Renal pelvis (tissue), 4 donors: ENCODE data around the gene FAM120AOS. TPM values are rescaled to one million over a fixed set of nuclear protein-coding genes. Genes with fewer than 3 reads are reported as not detected.

Experiments used
- DNase-seq: peaks from one replicate; pipeline ENCODE4 v3.0.0-alpha.2; 2013
- polyA plus RNA-seq, 3 donors: library from polyadenylated mRNA; unstranded; fragments of 120-200 nt; gene quantifications; one replicate each; pipeline ENCODE4 v1.2.1, GENCODE V29; 2013; ENCODE audit not compliant: insufficient read length in 3 of 3

The FAM120AOS gene
- polyA plus RNA-seq, 3 donors = 56.2 to 68.9 (median 65.2) TPM

GRCh38 chr9:93397661-93398373 lies 55.6 kb downstream of the FAM120AOS start:
- DNase-seq = no peak

Other genes with a start within 250 kb of the FAM120AOS start
- gene FAM120A, start 1.9 kb downstream of the FAM120AOS start, polyA plus RNA-seq = 10 to 100 TPM; 72.8 to 82.9 (median 78.4) TPM
- gene PHF2, start 123.0 kb upstream of the FAM120AOS start, polyA plus RNA-seq = 10 to 100 TPM; 34.4 to 42.1 (median 39.2) TPM